KMS-11 (cell line): ENCODE results near the gene HERPUD1.

Experiments used
- H2AFZ ChIP-seq: fragments of 200-600 bp; sonication (generic); 2 replicates; pipeline ENCODE4 v1.6.1; 2016; ENCODE audit warnings: antibody characterized with exemption, mixed run types, low read depth
- H3K27ac ChIP-seq: fragments of 200-600 bp; sonication (generic); 2 replicates; pipeline ENCODE4 v1.6.1; 2016; ENCODE audit warnings: mild to moderate bottlenecking, mixed run types
- H3K27me3 ChIP-seq: fragments of 200-600 bp; sonication (generic); 2 replicates; pipeline ENCODE4 v1.6.1; 2017; ENCODE audit warnings: mild to moderate bottlenecking, low read depth, mixed run types, moderate library complexity; ENCODE audit not compliant: insufficient read depth
- H3K36me3 ChIP-seq: fragments of 200-600 bp; sonication (generic); 2 replicates; pipeline ENCODE4 v1.6.1; 2017; ENCODE audit warnings: mild to moderate bottlenecking, mixed run types; ENCODE audit not compliant: insufficient read depth
- H3K4me1 ChIP-seq: fragments of 200-600 bp; sonication (generic); 2 replicates; pipeline ENCODE4 v1.6.1; 2016; ENCODE audit warnings: mild to moderate bottlenecking, low read depth, mixed run types; ENCODE audit not compliant: poor library complexity, severe bottlenecking
- H3K4me2 ChIP-seq: fragments of 200-600 bp; sonication (generic); 2 replicates; pipeline ENCODE4 v1.7.0; 2016; ENCODE audit warnings: mild to moderate bottlenecking, mixed run types
- H3K4me3 ChIP-seq: fragments of 200-600 bp; sonication (generic); IDR thresholded peaks from 2 replicates; pipeline ENCODE4 v1.6.1; 2017; ENCODE audit warnings: low read depth, low read length, mixed read lengths; ENCODE audit not compliant: insufficient read depth
- H3K79me2 ChIP-seq: fragments of 200-600 bp; sonication (generic); 2 replicates; pipeline ENCODE4 v1.6.1; 2016; ENCODE audit warnings: low read depth, mixed run types; ENCODE audit not compliant: insufficient read depth
- H3K9ac ChIP-seq: fragments of 200-600 bp; sonication (generic); 2 replicates; pipeline ENCODE4 v1.6.1; 2016; ENCODE audit warnings: mild to moderate bottlenecking, mixed run types
- H4K20me1 ChIP-seq: fragments of 200-600 bp; sonication (generic); 2 replicates; pipeline ENCODE4 v1.6.1; 2016; ENCODE audit warnings: mild to moderate bottlenecking, mixed run types; ENCODE audit not compliant: insufficient read depth
- CTCF ChIP-seq: fragments of 200-600 bp; sonication (generic); conservative IDR thresholded peaks from 2 replicates; pipeline ENCODE4 v1.6.1; 2017; ENCODE audit warnings: low read depth, mild to moderate bottlenecking, antibody characterized with exemption, low read length, moderate library complexity, mixed read lengths

The HERPUD1 gene

GRCh38 chr16:56885446-56886162 is 46.3 kb upstream of the HERPUD1 start:
- H3K27ac ChIP-seq: no peak overlapping the region
- no peaks in the 10 kb centered on the region for H3K79me2 ChIP-seq
- no peak overlapping the region for H3K4me2 ChIP-seq
- no peaks in the 10 kb centered on the region for H3K36me3 ChIP-seq
- H2AFZ ChIP-seq: no peak overlapping the region
- TF ChIP-seq CTCF: no peak
- H3K4me3 ChIP-seq: no peak overlapping the region
- H3K27me3 ChIP-seq: no peaks in the 10 kb centered on the region
- H4K20me1 ChIP-seq: no peaks in the 10 kb centered on the region
- H3K9ac ChIP-seq: no peak overlapping the region
- no peaks in the 10 kb centered on the region for H3K4me1 ChIP-seq

GRCh38 chr16:56886296-56886695 is 45.6 kb upstream of the HERPUD1 start:
- no peaks in the 10 kb centered on the region for H3K36me3 ChIP-seq
- no peaks in the 10 kb centered on the region for H3K79me2 ChIP-seq
- TF ChIP-seq CTCF: no peak
- no peak overlapping the region for H3K9ac ChIP-seq
- no peaks in the 10 kb centered on the region for H3K27me3 ChIP-seq
- no peaks in the 10 kb centered on the region for H4K20me1 ChIP-seq
- no peak overlapping the region for H3K4me2 ChIP-seq
- no peak overlapping the region for H3K27ac ChIP-seq
- H2AFZ ChIP-seq: no peak overlapping the region
- H3K4me1 ChIP-seq: no peaks in the 10 kb centered on the region
- H3K4me3 ChIP-seq: no peak overlapping the region

GRCh38 chr16:56886826-56887225 is 45.1 kb upstream of the HERPUD1 start:
- H3K4me1 ChIP-seq: no peaks in the 10 kb centered on the region

GRCh38 chr16:56888806-56889205 is 43.1 kb upstream of the HERPUD1 start:
- Histone ChIP-seq H3K4me2 (no peak overlapping the region), H3K4me1 (no peaks in the 10 kb centered on the region), H3K4me3 (no peak overlapping the region), H4K20me1 (no peaks in the 10 kb centered on the region), H3K79me2 (no peaks in the 10 kb centered on the region), H3K27ac (no peak overlapping the region), H3K9ac (no peak overlapping the region), H3K36me3 (no peaks in the 10 kb centered on the region), H2AFZ (no peak overlapping the region), H3K27me3 (no peaks in the 10 kb centered on the region)
- no peak for TF ChIP-seq CTCF

More at GRCh38 chr16:56886826-56887225, 45.1 kb upstream of the HERPUD1 start:
- Histone ChIP-seq H3K36me3 (no peaks in the 10 kb centered on the region), H2AFZ (no peak overlapping the region), H3K79me2 (no peaks in the 10 kb centered on the region), H3K9ac (no peak overlapping the region), H3K4me3 (no peak overlapping the region), H3K27me3 (no peaks in the 10 kb centered on the region), H3K4me2 (no peak overlapping the region), H4K20me1 (no peaks in the 10 kb centered on the region), H3K27ac (no peak overlapping the region)
- no peak for TF ChIP-seq CTCF
